GM12878 (cell line): ENCODE results near the gene PDE1C. TPM values are rescaled to one million over a fixed set of nuclear protein-coding genes. Genes with fewer than 3 reads are reported as not detected.
A peak's percentile ranks its signal among the peaks of the same experiment; 100 is the strongest.

ENCODE experiments used
- ATAC-seq: fragments of 200-7000 bp; cut with Tn5 transposase; 3 replicates; pipeline ENCODE4 v1.9.1; 2020; ENCODE audit warnings: mild to moderate bottlenecking, moderate library complexity
- BruUV-seq: library from RNA; stranded (reverse); fragments of 400-500 nt; replicated peaks from 2 replicates; lab custom pipeline; 2021; lab: Mats Ljungman, UMichigan
- CTCF ChIA-PET: fragments of 300-600 bp; sonication (Branson Sonifier 250); formaldehyde crosslinking; extraction: SDS; loops from one replicate; lab custom pipeline; 2021; ENCODE audit warnings: inconsistent platforms; lab: Yijun Ruan, JAX
- POLR2A ChIA-PET: fragments of 350-600 bp; formaldehyde crosslinking; extraction: SDS; loops from one replicate; lab custom pipeline; 2021; ENCODE audit warnings: inconsistent platforms; lab: Charles Lee
- RAD21 ChIA-PET: fragments of 300-600 bp; sonication (Branson Sonifier 250); formaldehyde crosslinking; loops from one replicate; lab custom pipeline; 2023; ENCODE audit warnings: antibody characterized with exemption; ENCODE audit not compliant: unreplicated experiment; lab: Charles Lee
- SMC1A ChIA-PET: fragments of 300-600 bp; sonication (Branson Sonifier 250); formaldehyde crosslinking; loops from one replicate; lab custom pipeline; 2023; ENCODE audit not compliant: unreplicated experiment, uncharacterized antibody; lab: Charles Lee
- DNase-seq: peaks from one replicate; pipeline ENCODE4 v3.0.0-alpha.2; 2011; ENCODE audit warnings: low read depth, low spot score
- FAIRE-seq: peaks from 3 replicates; lab custom pipeline; 2011; peaks lifted over from hg19 to GRCh38; lab: Jason Lieb, UNC
- H2AFZ ChIP-seq: 2 replicates; pipeline ENCODE4 v1.6.0; 2011; ENCODE audit warnings: low read depth, low read length, control low read depth; ENCODE audit not compliant: control insufficient read depth
- H3K27ac ChIP-seq: 2 replicates; pipeline ENCODE4 v1.5.1; 2011; ENCODE audit warnings: control low read depth; ENCODE audit not compliant: control insufficient read depth, insufficient read depth
- H3K27me3 ChIP-seq, 2 experiments: replicated peaks in 1 of 2; 2 replicates each; pipeline versions ENCODE4 v1.6.0 to v1.6.1; 2011; ENCODE audit warnings: low read length in 1 of 2; ENCODE audit not compliant: control insufficient read depth in 2 of 2, insufficient read depth in 2 of 2
- H3K36me3 ChIP-seq, 2 experiments: 2 replicates each; pipeline ENCODE4 v1.5.1; 2011; ENCODE audit warnings: low read length in 1 of 2; ENCODE audit not compliant: control insufficient read depth in 2 of 2, insufficient read depth in 2 of 2
- H3K4me1 ChIP-seq: 2 replicates; pipeline ENCODE4 v1.6.1; 2011; ENCODE audit warnings: mild to moderate bottlenecking, low read length, moderate library complexity, mixed read lengths; ENCODE audit not compliant: control insufficient read depth, insufficient read depth
- H3K4me2 ChIP-seq: 2 replicates; pipeline ENCODE4 v1.6.0; 2011; ENCODE audit warnings: control low read depth; ENCODE audit not compliant: control insufficient read depth, insufficient read depth
- H3K4me3 ChIP-seq: fragments of 200-600 bp; sonication (generic); 2 replicates; pipeline ENCODE4 v1.5.1; 2016
- H3K79me2 ChIP-seq: 2 replicates; pipeline ENCODE4 v1.6.0; 2011; ENCODE audit warnings: low read length; ENCODE audit not compliant: control insufficient read depth, insufficient read depth
- H3K9ac ChIP-seq: 2 replicates; pipeline ENCODE4 v1.8.0; 2011; ENCODE audit warnings: low read length, control low read depth, mixed read lengths; ENCODE audit not compliant: control insufficient read depth, insufficient read depth
- H3K9me3 ChIP-seq: replicated peaks from 3 replicates; pipeline ENCODE4 v1.5.1; 2011; ENCODE audit warnings: mild to moderate bottlenecking, low read length; ENCODE audit not compliant: control insufficient read depth, insufficient read depth
- H4K20me1 ChIP-seq: 2 replicates; pipeline ENCODE4 v1.6.0; 2011; ENCODE audit not compliant: control insufficient read depth, insufficient read depth
- ATF7 ChIP-seq: fragments of 450-650 bp; IDR thresholded peaks from 2 replicates; pipeline ENCODE4 v1.6.1; 2016; ENCODE audit warnings: low read depth, mild to moderate bottlenecking
- BCL3 ChIP-seq: IDR thresholded peaks from 2 replicates; pipeline ENCODE4 v1.6.1; 2011; ENCODE audit warnings: borderline replicate concordance, low read depth, mild to moderate bottlenecking, moderate library complexity, low read length; ENCODE audit not compliant: insufficient read depth, poor library complexity, severe bottlenecking
- BHLHE40 ChIP-seq, 2 experiments: fragments of 450-650 bp in 1 of 2; IDR thresholded peaks; 2 replicates each; pipeline ENCODE4 v1.6.1; 2011 to 2017; ENCODE audit warnings: low read depth in 2 of 2, borderline replicate concordance in 1 of 2, improper control_type of control experiment in 1 of 2, low read length in 1 of 2, mild to moderate bottlenecking in 1 of 2
- IKZF1 ChIP-seq: fragments of 450-650 bp; conservative IDR thresholded peaks from 2 replicates; pipeline ENCODE4 v1.6.1; 2017; ENCODE audit warnings: antibody characterized with exemption, mild to moderate bottlenecking
- IKZF2 ChIP-seq, 2 experiments: fragments of 450-650 bp; IDR thresholded peaks; 2 replicates each; pipeline ENCODE4 v1.6.1; 2017; ENCODE audit warnings: mild to moderate bottlenecking in 2 of 2, moderate library complexity in 2 of 2
- JUNB ChIP-seq: IDR thresholded peaks from 2 replicates; pipeline ENCODE4 v1.6.1; 2016; ENCODE audit warnings: antibody characterized with exemption, mild to moderate bottlenecking
- MEF2A ChIP-seq: IDR thresholded peaks from 2 replicates; pipeline ENCODE4 v1.6.1; 2011; ENCODE audit warnings: low read depth, mild to moderate bottlenecking, low read length, moderate library complexity; ENCODE audit not compliant: insufficient read depth
- PKNOX1 ChIP-seq: fragments of 450-650 bp; IDR thresholded peaks from 2 replicates; pipeline ENCODE4 v1.6.1; 2016; ENCODE audit warnings: mild to moderate bottlenecking
- POLR2AphosphoS5 ChIP-seq: IDR thresholded peaks from 2 replicates; pipeline ENCODE4 v1.6.1; 2011; ENCODE audit warnings: mild to moderate bottlenecking, low read length, inconsistent platforms
- POU2F2 ChIP-seq: IDR thresholded peaks from 3 replicates; pipeline ENCODE4 v1.6.1; 2011; ENCODE audit warnings: low read depth, mild to moderate bottlenecking, low read length, borderline replicate concordance
- RFX5 ChIP-seq: IDR thresholded peaks from 2 replicates; pipeline ENCODE4 v1.6.1; 2011; ENCODE audit warnings: low read depth, low read length, improper control_type of control experiment
- RUNX3 ChIP-seq: IDR thresholded peaks from 2 replicates; pipeline ENCODE4 v1.6.1; 2012; ENCODE audit warnings: low read length, inconsistent platforms
- SP1 ChIP-seq: IDR thresholded peaks from one replicate; pipeline ENCODE4 v1.6.1; 2011; ENCODE audit warnings: low read depth, low read length
- SPI1 ChIP-seq: IDR thresholded peaks from 2 replicates; pipeline ENCODE4 v1.6.1; 2011; ENCODE audit warnings: low read depth, mild to moderate bottlenecking, low read length, moderate library complexity, borderline replicate concordance; ENCODE audit not compliant: insufficient read depth
- ZNF622 ChIP-seq: fragments of 450-650 bp; IDR thresholded peaks from 2 replicates; pipeline ENCODE4 v1.6.1; 2017; ENCODE audit warnings: mild to moderate bottlenecking, inconsistent platforms
- WGBS: methylation state at CpG from one replicate; pipeline ENCODE4 v1.1.6; 2016; ENCODE audit warnings: low lambda C conversion rate; ENCODE audit not compliant: insufficient replicate concordance, insufficient coverage; ENCODE audit errors: missing lambda C conversion rate; 5-methylcytosine and 5-hydroxymethylcytosine counted together
- in situ Hi-C: fragments of 300-500 bp; cut with MboI; formaldehyde crosslinking; loops from 9 replicates; pipeline ENCODE4 v1.14.3; 2018; ENCODE audit warnings: mixed read lengths
- intact Hi-C: fragments of 100-400 bp; cut with micrococcal nuclease; formaldehyde crosslinking; loops from one replicate; pipeline ENCODE4 v1.14.2; 2022; ENCODE audit not compliant: unreplicated experiment
- polyA plus RNA-seq, 11 experiments: library from polyadenylated mRNA; depleted of rRNA in 4 of 11; unstranded in 6 of 11; stranded (reverse) in 5 of 11; fragments of >200 nt; fragmentation: Nextera tagmentation in 4 of 11; fragmentation: Illumina TruSeq in 1 of 11; extraction: Ambion mirVana in 4 of 11; extraction: Trizol in 1 of 11; gene quantifications; 1 replicate in 1 of 11; 2 replicates in 10 of 11; pipeline versions ENCODE4 v1.2.1 to v1.2.3, GENCODE V29; 2011 to 2016; ENCODE audit warnings: inconsistent platforms in 2 of 11, missing spikeins in 2 of 11, low read depth in 1 of 11
- total RNA-seq, 4 experiments: library from RNA; depleted of rRNA in 3 of 4; stranded (reverse); fragments of >200 nt in 3 of 4; fragmentation: Illumina TruSeq in 1 of 4; extraction: Trizol in 1 of 4; gene quantifications; 2 replicates each; pipeline versions ENCODE4 v1.2.1 to v1.2.3, GENCODE V29; 2013 to 2021

PDE1C gene
- total and polyA plus RNA-seq, 10 of the 15 experiments (the other 5 are each of a cell fraction or from before 2014, with no cell fraction given) = 0.29 to 2.3 (median 0.70) TPM

GRCh38 chr7:31883761-31884164 lies 186.4 kb downstream of the PDE1C start:
- FAIRE-seq (peak; percentile 54), DNase-seq (no peak), ATAC-seq (peak; percentile 98)
- Histone ChIP-seq H3K79me2 (no peaks in the 10 kb centered on the region), H3K36me3 (no peaks in the 10 kb centered on the region), H3K27me3 (no peaks in the 10 kb centered on the region), H3K4me1 (peaks cover 10% of the 10 kb centered on the region), H3K9ac (no peak overlapping the region; the same call in 1 of the 2 replicates), H3K27ac (no peak overlapping the region), H3K4me2 (peak overlapping the region; percentile 38; the same call in 1 of the 2 replicates), H2AFZ (peak overlapping the region; percentile 74), H4K20me1 (no peaks in the 10 kb centered on the region), H3K9me3 (peaks cover 3% of the 10 kb centered on the region; the same call in 2 of the 3 replicates), H3K4me3 (no peak overlapping the region)
- in situ Hi-C loops (no loop called here), intact Hi-C loops (loop anchor here (5.0 kb wide), 1 partner anchor 86 kb away; no protein-coding TSS in a partner anchor)
- BruUV-seq = no TSS peak
- POLR2A ChIA-PET = interaction anchor here (1.0 kb wide), 1 partner anchor 612 kb away, joined by 4 read pairs; no protein-coding TSS in a partner anchor
- RAD21 ChIA-PET = interaction anchor here (1.3 to 2.0 kb wide), 4 partner anchors 10 to 158 kb away, joined by 4 to 6 read pairs (median 4); no protein-coding TSS in a partner anchor
- CTCF ChIA-PET = interaction anchor here (0.8 to 1.4 kb wide), 3 partner anchors 9 to 101 kb away, joined by 3 read pairs; no protein-coding TSS in a partner anchor
- WGBS = 67% methylated on average over 3 of the region's 3 CpGs
- SMC1A ChIA-PET = interaction anchor here (1.3 to 3.6 kb wide), 5 partner anchors 8 to 102 kb away, joined by 3 to 23 read pairs (median 5); no protein-coding TSS in a partner anchor
- TF ChIP-seq POLR2AphosphoS5 (no peak), POU2F2 (peak; percentile 79; the same call in 1 of the 3 replicates), SPI1 (peak; percentile 25; the same call in 1 of the 2 replicates), ZNF622 (no peak), JUNB (no peak), SP1 (no peak), BCL3 (no peak), PKNOX1 (0 out of 2 replicates have a peak, but pooled peaks have one; percentile 11), IKZF1 (0 out of 2 replicates have a peak, but pooled peaks have one; percentile 23), IKZF2 (IDR thresholded peaks at IDR 0.05) (0 out of 4 replicates have a peak, but pooled peaks have one; percentile 9 to 27), RUNX3 (no peak), BHLHE40 (IDR thresholded peaks at IDR 0.05; ENCODE audit: borderline replicate concordance in 1 of 2, low read depth in 2 of 2, low read length in 1 of 2) (0 out of 4 replicates have a peak, but pooled peaks of 1 of the 2 experiments have one; percentile 11), ATF7 (peak; percentile 27; the same call in 1 of the 2 replicates), MEF2A (0 out of 2 replicates have a peak, but pooled peaks have one; percentile 25), RFX5 (peak; percentile 76)
